IPS-11a (cell line): Measurements from ENCODE around the gene PYM1.
"Not testable (repeated sequence)": the region's sequence is repeated elsewhere in the genome, so short reads cannot be mapped to it uniquely, and the experiment has no call there.

Experiments
- H3K4me3 ChIP-seq: one replicate; pipeline ENCODE4 v1.5.1; 2013; ENCODE audit warnings: low read depth, low read length, control low read depth

The PYM1 gene

GRCh38 chr12:55940065-55940732, 12.5 kb upstream of the PYM1 start:
- H3K4me3 ChIP-seq, result no peak overlapping the region

- H3K4me3 ChIP-seq, result no peak overlapping the region
These were observed 11.3 kb upstream of the PYM1 start for GRCh38 chr12:55938826-55939501.

GRCh38 chr12:55937981-55938380, 10.3 kb upstream of the PYM1 start:
- H3K4me3 ChIP-seq, result no peak overlapping the region

- H3K4me3 ChIP-seq, result no peak overlapping the region
These were observed 8.1 kb upstream of the PYM1 start for GRCh38 chr12:55935738-55936151.

- no peak overlapping the region for H3K4me3 ChIP-seq
These were observed 7.1 kb upstream of the PYM1 start for GRCh38 chr12:55934773-55935172.

GRCh38 chr12:55933799-55934742, 6.4 kb upstream of the PYM1 start:
- no peak overlapping the region for H3K4me3 ChIP-seq

- no peak overlapping the region for H3K4me3 ChIP-seq
These were observed 5.6 kb upstream of the PYM1 start for GRCh38 chr12:55933169-55933798.

GRCh38 chr12:55932551-55932910, 4.8 kb upstream of the PYM1 start:
- H3K4me3 ChIP-seq, result peak overlapping the region; percentile 59

- peak overlapping the region; percentile 59 for H3K4me3 ChIP-seq
These were observed 4.3 kb upstream of the PYM1 start for GRCh38 chr12:55931780-55932550.

GRCh38 chr12:55931317-55931779, 3.7 kb upstream of the PYM1 start:
- peak overlapping the region; percentile 36 for H3K4me3 ChIP-seq

- H3K4me3 ChIP-seq, result peak within 1 kb of the TSS; percentile 59
These were observed 3.1 kb upstream of the PYM1 start, which contains the start of gene DGKA for GRCh38 chr12:55930771-55931316. DGKA (plus strand) TSS chr12:55931162; CDS start chr12:55936504, 5,342 bp downstream.

- no peak overlapping the region for H3K4me3 ChIP-seq
These were observed 1.7 kb upstream of the PYM1 start for GRCh38 chr12:55929306-55929791.

- H3K4me3 ChIP-seq, result peak overlapping the region; percentile 99
These were observed 731 bp downstream of the PYM1 start for GRCh38 chr12:55926738-55927587.

GRCh38 chr12:55925870-55926737, 1.6 kb downstream of the PYM1 start:
- peak overlapping the region; percentile 99 for H3K4me3 ChIP-seq

- no peak overlapping the region for H3K4me3 ChIP-seq
These were observed 2.3 kb downstream of the PYM1 start for GRCh38 chr12:55925371-55925770.

GRCh38 chr12:55923648-55924047, 4.0 kb downstream of the PYM1 start:
- not testable (repeated sequence) for H3K4me3 ChIP-seq

GRCh38 chr12:55922126-55922525, 5.6 kb downstream of the PYM1 start:
- no peak overlapping the region for H3K4me3 ChIP-seq

- H3K4me3 ChIP-seq, result not testable (repeated sequence)
These were observed 8.7 kb downstream of the PYM1 start for GRCh38 chr12:55919032-55919431.
